SIG-M5 treated with dmso at 0.1 percent for 504 hours (cell line): ENCODE data around the gene CCR9.

Experiments
- DNase-seq: peaks from one replicate; lab custom pipeline; 2025; ENCODE audit not compliant: unreplicated experiment; lab: John Stamatoyannopoulos, UW

Gene CCR9

GRCh38 chr3:45872569-45872968 lies 13.8 kb upstream of the CCR9 start:
- DNase-seq = no peak

GRCh38 chr3:45873036-45873435 lies 13.3 kb upstream of the CCR9 start:
- no peak for DNase-seq

- no peak for DNase-seq
These were observed 12.7 kb upstream of the CCR9 start for GRCh38 chr3:45873638-45874037.

GRCh38 chr3:45874677-45875346 lies 11.5 kb upstream of the CCR9 start:
- no peak for DNase-seq

- no peak for DNase-seq
These were observed 8.2 kb upstream of the CCR9 start for GRCh38 chr3:45878124-45878523.

- no peak for DNase-seq
These were observed 5.6 kb upstream of the CCR9 start for GRCh38 chr3:45880725-45881077.

- DNase-seq = no peak
These were observed 5.0 kb upstream of the CCR9 start for GRCh38 chr3:45881078-45882022.

- no peak for DNase-seq
These were observed 1.8 kb upstream of the CCR9 start for GRCh38 chr3:45884368-45885201.

GRCh38 chr3:45887285-45887684 lies 942 bp downstream of the CCR9 start:
- DNase-seq = no peak

GRCh38 chr3:45887759-45888511 lies 1.6 kb downstream of the CCR9 start:
- no peak for DNase-seq

GRCh38 chr3:45889337-45889736 lies 3.0 kb downstream of the CCR9 start:
- DNase-seq = no peak

GRCh38 chr3:45890405-45890804 lies 4.1 kb downstream of the CCR9 start:
- DNase-seq = no peak

GRCh38 chr3:45892161-45892560 lies 5.8 kb downstream of the CCR9 start:
- DNase-seq = no peak

GRCh38 chr3:45894015-45894414 lies 7.7 kb downstream of the CCR9 start:
- no peak for DNase-seq

- DNase-seq = no peak
These were observed 9.5 kb downstream of the CCR9 start for GRCh38 chr3:45895686-45896468.

GRCh38 chr3:45896956-45897355 lies 10.6 kb downstream of the CCR9 start:
- DNase-seq = no peak

GRCh38 chr3:45904931-45905330 lies 18.6 kb downstream of the CCR9 start:
- no peak for DNase-seq

GRCh38 chr3:45905755-45906154 lies 19.4 kb downstream of the CCR9 start:
- DNase-seq = no peak

- DNase-seq = no peak
These were observed 20.5 kb downstream of the CCR9 start for GRCh38 chr3:45906681-45907407.
